Transverse colon (tissue), 4 donors: ENCODE data around the gene ATXN7L2. TPM values are rescaled to one million over a fixed set of nuclear protein-coding genes. Genes with fewer than 3 reads are reported as not detected.

ENCODE experiments used
- DNase-seq: peaks from one replicate; pipeline ENCODE4 v3.0.0-alpha.2; 2019
- H3K27ac ChIP-seq, 4 donors: fragments of 200-600 bp; sonication (generic); 2 replicates each; pipeline ENCODE4 v1.5.1; 2016 to 2018; ENCODE audit warnings: inconsistent platforms in 4 of 4
- H3K27me3 ChIP-seq: fragments of 200-600 bp; sonication (generic); 2 replicates; pipeline ENCODE4 v1.5.1; 2017; ENCODE audit warnings: inconsistent platforms
- H3K36me3 ChIP-seq, 4 donors: fragments of 200-600 bp; sonication (generic); 2 replicates each; pipeline ENCODE4 v1.5.1; 2017 to 2019; ENCODE audit warnings: inconsistent platforms in 4 of 4
- H3K4me1 ChIP-seq, 4 donors: fragments of 200-600 bp; sonication (generic); 2 replicates each; pipeline ENCODE4 v1.5.1; 2017 to 2020; ENCODE audit warnings: inconsistent platforms in 4 of 4
- H3K4me3 ChIP-seq, 4 donors: fragments of 200-600 bp; sonication (generic); 1 replicate in 1 of 4; 2 replicates in 3 of 4; pipeline versions ENCODE4 v1.5.1 to v1.6.1; 2017 to 2019; ENCODE audit warnings: inconsistent platforms in 4 of 4
- H3K9me3 ChIP-seq, 2 donors: fragments of 200-600 bp; sonication (generic); 2 replicates each; pipeline ENCODE4 v1.5.1; 2017 to 2019; ENCODE audit warnings: inconsistent platforms in 2 of 2
- CTCF ChIP-seq, 5 experiments: fragments of 200-600 bp in 3 of 5; fragments of 450-650 bp in 2 of 5; sonication (generic) in 3 of 5; IDR thresholded peaks; 1 replicate in 2 of 5; 2 replicates in 3 of 5; pipeline ENCODE4 v1.5.1; 2016 to 2017; ENCODE audit warnings: antibody characterized with exemption in 5 of 5, inconsistent platforms in 3 of 5, mild to moderate bottlenecking in 2 of 5, moderate library complexity in 1 of 5
- EP300 ChIP-seq: sonication (generic); formaldehyde crosslinking; IDR thresholded peaks from one replicate; pipeline ENCODE4 v1.6.1; 2017; ENCODE audit warnings: antibody characterized with exemption, low read depth
- POLR2A ChIP-seq: fragments of 450-650 bp; IDR thresholded peaks from one replicate; pipeline ENCODE4 v1.6.1; 2016; ENCODE audit warnings: antibody characterized with exemption, mild to moderate bottlenecking, moderate library complexity
- POLR2AphosphoS5 ChIP-seq, 3 donors: sonication (generic); formaldehyde crosslinking; IDR thresholded peaks; one replicate each; pipeline ENCODE4 v1.6.1; 2016; ENCODE audit warnings: antibody characterized with exemption in 3 of 3
- WGBS, 2 donors: methylation state at CpG; one replicate each; pipeline ENCODE4 v1.1.5; 2018; ENCODE audit warnings: low coverage in 1 of 2; 5-methylcytosine and 5-hydroxymethylcytosine counted together
- in situ Hi-C, 4 donors: fragments of 200-750 bp; cut with MboI; loops; one replicate each; pipeline versions ENCODE4 v1.15.0 to v1.15.1; 2017; ENCODE audit warnings: low sequenced_read_pairs in 3 of 4, low pct_ligation_motif_present in 1 of 4, low pct_unique_long_range_greater_than_20kb in 1 of 4
- intact Hi-C: fragments of 100-400 bp; cut with DNase I; formaldehyde crosslinking; loops from one replicate; pipeline ENCODE4 v1.15.1; 2023; ENCODE audit warnings: low total_unique reads
- total RNA-seq, 4 donors: library from RNA; depleted of rRNA; stranded (reverse); fragments of >200 nt; gene quantifications; one replicate each; pipeline ENCODE4 v1.1.0, GENCODE V29; 2016

Gene ATXN7L2
- total RNA-seq, 4 donors from 2014 or later = 2.7 to 12.3 (median 6.2) TPM

DNA sequence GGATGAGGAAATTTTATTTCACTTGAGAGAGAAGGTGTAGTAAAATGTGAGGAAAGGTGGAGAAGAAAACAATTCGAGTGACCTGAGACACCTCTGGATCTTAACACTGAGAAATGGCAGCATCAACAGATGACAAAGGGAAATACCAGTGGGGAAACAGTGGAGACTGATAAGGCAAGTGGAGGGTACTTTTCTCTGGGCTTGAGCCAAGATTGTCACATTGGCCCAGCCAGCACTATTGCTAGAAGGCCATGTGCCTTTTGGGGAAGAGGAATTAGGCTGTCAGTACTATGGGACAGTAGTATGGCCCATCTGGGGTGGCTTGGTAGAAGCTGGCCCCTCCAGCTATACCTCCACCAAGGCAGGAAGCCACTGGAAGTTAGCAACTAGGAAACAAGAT lies 9.0 kb upstream of the ATXN7L2 start:
- Histone ChIP-seq H3K27ac (no peak overlapping the region), H3K36me3 (no peaks in the 10 kb centered on the region), H3K4me1 (no peaks in the 10 kb centered on the region), H3K4me3 (no peak overlapping the region), H3K27me3 (peaks cover 29% of the 10 kb centered on the region), H3K9me3 (no peaks in the 10 kb centered on the region)
- in situ Hi-C loops (no loop called here), intact Hi-C loops (no loop called here)
- WGBS, 2 donors = 70 to 100% methylated on average over 1 of the region's 1 CpG
- no peak for DNase-seq
- TF ChIP-seq POLR2AphosphoS5 (IDR thresholded peaks at IDR 0.05) (no peak), POLR2A (no peak), EP300 (no peak), CTCF (IDR thresholded peaks at IDR 0.05) (no peak)

DNA sequence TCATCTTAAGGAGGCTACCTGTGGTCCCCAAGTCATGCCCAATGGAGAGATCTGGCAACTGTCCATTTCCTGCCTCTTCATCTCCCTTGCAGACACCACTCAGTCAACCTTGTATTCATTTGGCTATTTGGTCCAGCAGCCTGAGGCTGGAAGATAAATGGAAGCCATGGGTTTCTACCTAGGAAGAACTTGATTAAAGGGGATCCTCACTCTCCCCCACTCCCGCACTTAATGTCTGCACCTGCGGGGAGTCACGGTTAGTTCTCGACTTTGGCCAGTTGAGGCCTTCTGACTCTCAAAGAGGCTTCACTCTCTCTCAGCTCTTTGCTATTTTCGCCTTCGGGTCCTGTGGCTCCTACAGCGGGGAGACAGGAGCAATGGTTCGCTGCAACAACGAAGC lies 8.4 kb upstream of the ATXN7L2 start:
- Histone ChIP-seq H3K9me3 (no peaks in the 10 kb centered on the region), H3K27me3 (peaks cover 24% of the 10 kb centered on the region), H3K4me3 (no peak overlapping the region), H3K36me3 (no peaks in the 10 kb centered on the region), H3K4me1 (no peaks in the 10 kb centered on the region), H3K27ac (no peak overlapping the region)
- TF ChIP-seq POLR2A (no peak), POLR2AphosphoS5 (IDR thresholded peaks at IDR 0.05) (no peak), CTCF (IDR thresholded peaks at IDR 0.05) (no peak), EP300 (no peak)
- WGBS, 2 donors = 50 to 83% methylated on average over 2 to 9 of the region's 9 CpGs
- intact Hi-C loops (no loop called here), in situ Hi-C loops (no loop called here)
- DNase-seq = no peak

- no peak overlapping the region for H3K27ac ChIP-seq
- TF ChIP-seq CTCF (IDR thresholded peaks at IDR 0.05) (no peak), EP300 (no peak), POLR2AphosphoS5 (IDR thresholded peaks at IDR 0.05) (no peak), POLR2A (no peak)
- intact Hi-C loops (no loop called here), in situ Hi-C loops (no loop called here)
- no peaks in the 10 kb centered on the region for H3K9me3 ChIP-seq
- H3K27me3 ChIP-seq = peaks cover 10% of the 10 kb centered on the region
- no peak overlapping the region for H3K4me3 ChIP-seq
- no peaks in the 10 kb centered on the region for H3K4me1 ChIP-seq
- DNase-seq = no peak
- H3K36me3 ChIP-seq = no peaks in the 10 kb centered on the region
- 75 to 89% methylated on average over 4 to 8 of the region's 8 CpGs for WGBS, 2 donors
These were observed 6.9 kb upstream of the ATXN7L2 start for GRCh38 chr1:109476825-109477224.

DNA sequence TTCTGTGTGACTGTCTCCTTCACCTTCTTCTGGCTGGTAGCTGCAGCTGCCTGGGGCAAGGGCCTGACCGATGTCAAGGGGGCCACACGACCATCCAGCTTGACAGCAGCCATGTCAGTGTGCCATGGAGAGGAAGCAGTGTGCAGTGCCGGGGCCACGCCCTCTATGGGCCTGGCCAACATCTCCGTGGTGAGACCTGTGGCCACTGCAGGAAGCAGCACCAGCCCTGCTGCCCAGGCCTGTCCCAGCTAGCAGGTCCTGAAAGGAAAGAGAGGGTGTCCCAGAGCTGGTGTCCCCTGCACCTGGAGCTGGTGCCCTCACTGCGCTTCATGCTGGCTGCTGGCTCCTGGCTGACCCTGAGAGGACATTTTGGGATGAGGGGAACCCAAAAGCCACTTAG lies 5.9 kb upstream of the ATXN7L2 start:
- in situ Hi-C loops = no loop called here
- intact Hi-C loops = no loop called here
- TF ChIP-seq POLR2A (no peak), CTCF (IDR thresholded peaks at IDR 0.05) (no peak), POLR2AphosphoS5 (IDR thresholded peaks at IDR 0.05) (no peak), EP300 (no peak)
- peaks cover 4% of the 10 kb centered on the region for H3K27me3 ChIP-seq
- H3K4me3 ChIP-seq = no peak overlapping the region
- DNase-seq = no peak
- H3K36me3 ChIP-seq = no peaks in the 10 kb centered on the region
- H3K27ac ChIP-seq = no peak overlapping the region
- no peaks in the 10 kb centered on the region for H3K9me3 ChIP-seq
- 72 to 100% methylated on average over 1 to 6 of the region's 6 CpGs for WGBS, 2 donors
- peaks cover 0 to 3% (median under 1%) of the 10 kb centered on the region in 4 donors for H3K4me1 ChIP-seq
